Activated CD8-positive, alpha-beta memory T cell treated with anti-CD3 and anti-CD28 coated beads, Interleukin-2, amount 10 ng/mL, durations not matched to agents 7 days and 5 days (primary cell): Measurements from ENCODE around the gene PTBP1. TPM values are rescaled to one million over a fixed set of nuclear protein-coding genes. Genes with fewer than 3 reads are reported as not detected.
"Not testable (repeated sequence)": the region's sequence is repeated elsewhere in the genome, so short reads cannot be mapped to it uniquely, and the experiment has no call there.

ENCODE experiments used
- ATAC-seq: fragments of 150-1000 bp; cut with Tn5 transposase; one replicate; pipeline ENCODE4 v1.10.0; 2021; ENCODE audit warnings: moderate library complexity
- CTCF ChIA-PET: fragments of 350-600 bp; sonication (Branson Sonifier 250); formaldehyde crosslinking; loops from one replicate; lab custom pipeline; 2021; ENCODE audit warnings: antibody characterized with exemption; lab: Charles Lee
- DNase-seq: peaks from one replicate; pipeline ENCODE4 v3.0.0-alpha.2; 2020
- H3K27ac Mint-ChIP-seq: one replicate; pipeline ENCODE4 v1.8.0; 2021; ENCODE audit warnings: mild to moderate bottlenecking, mixed read lengths
- H3K27me3 Mint-ChIP-seq: one replicate; pipeline ENCODE4 v1.8.0; 2021; ENCODE audit warnings: mixed read lengths
- H3K36me3 Mint-ChIP-seq: one replicate; pipeline ENCODE4 v1.8.0; 2021; ENCODE audit warnings: mild to moderate bottlenecking, mixed read lengths
- H3K4me1 Mint-ChIP-seq: one replicate; pipeline ENCODE4 v1.8.0; 2021; ENCODE audit warnings: mixed read lengths
- H3K4me3 Mint-ChIP-seq: one replicate; pipeline ENCODE4 v1.8.0; 2021; ENCODE audit warnings: mild to moderate bottlenecking, moderate library complexity, mixed read lengths
- H3K9me3 Mint-ChIP-seq: one replicate; pipeline ENCODE4 v1.8.0; 2022; ENCODE audit warnings: low read depth, mixed read lengths
- total RNA-seq, 2 experiments: library from RNA; stranded (reverse); gene quantifications; one replicate each; pipeline ENCODE4 v1.2.3, GENCODE V29; 2021

Gene PTBP1
- total RNA-seq, 2 experiments from 2014 or later = 481 to 631 TPM

- CTCF ChIA-PET = no interaction called here
- Mint-ChIP-seq H3K27ac (no peak overlapping the region), H3K4me3 (no peak overlapping the region), H3K36me3 (no peaks in the 10 kb centered on the region), H3K27me3 (peaks cover 15% of the 10 kb centered on the region), H3K9me3 (no peaks in the 10 kb centered on the region), H3K4me1 (no peaks in the 10 kb centered on the region)
- DNase-seq (no peak), ATAC-seq (no peak)
Measured at GRCh38 chr19:827314-827709, 30.1 kb downstream of the PTBP1 start.

- Mint-ChIP-seq H3K4me3 (no peak within 1 kb of the TSS), H3K4me1 (no peaks in the 10 kb centered on the region), H3K27ac (no peak within 1 kb of the TSS), H3K27me3 (peaks cover 12% of the 10 kb centered on the region), H3K36me3 (no peaks in the 10 kb centered on the region), H3K9me3 (no peaks in the 10 kb centered on the region)
- CTCF ChIA-PET = no interaction called here
- no peak for DNase-seq
- ATAC-seq = no peak
Measured at GRCh38 chr19:827710-828321, 30.6 kb downstream of the PTBP1 start, which contains the start of gene AZU1. Gene AZU1, plus strand, starts transcription at chr19:827837. Its CDS starts 10 bp downstream, at chr19:827847.

- Mint-ChIP-seq H3K4me3 (no peak overlapping the region), H3K4me1 (no peaks in the 10 kb centered on the region), H3K27me3 (no peaks in the 10 kb centered on the region), H3K36me3 (no peaks in the 10 kb centered on the region), H3K9me3 (no peaks in the 10 kb centered on the region), H3K27ac (no peak overlapping the region)
- no peak for ATAC-seq
- CTCF ChIA-PET = no interaction called here
- DNase-seq = no peak
Measured at GRCh38 chr19:829129-829758, 32.0 kb downstream of the PTBP1 start.

- Mint-ChIP-seq H3K4me1 (peaks cover 3% of the 10 kb centered on the region), H3K36me3 (no peaks in the 10 kb centered on the region), H3K4me3 (no peak overlapping the region), H3K9me3 (no peaks in the 10 kb centered on the region), H3K27ac (no peak overlapping the region), H3K27me3 (peaks cover 5% of the 10 kb centered on the region)
- DNase-seq (no peak), ATAC-seq (no peak)
- CTCF ChIA-PET = no interaction called here
Measured at GRCh38 chr19:831407-832369, 34.4 kb downstream of the PTBP1 start.

- no peak for ATAC-seq
- Mint-ChIP-seq H3K4me1 (peaks cover 3% of the 10 kb centered on the region), H3K27ac (no peak overlapping the region), H3K4me3 (no peak overlapping the region), H3K9me3 (no peaks in the 10 kb centered on the region), H3K36me3 (no peaks in the 10 kb centered on the region), H3K27me3 (peaks cover 7% of the 10 kb centered on the region)
- DNase-seq = no peak
- CTCF ChIA-PET = no interaction called here
Measured at GRCh38 chr19:834216-834615, 37.0 kb downstream of the PTBP1 start.

- H3K27me3 Mint-ChIP-seq = peaks cover 7% of the 10 kb centered on the region
- no peaks in the 10 kb centered on the region for H3K9me3 Mint-ChIP-seq
- peaks cover 3% of the 10 kb centered on the region for H3K4me1 Mint-ChIP-seq
- ATAC-seq = no peak
- no peak overlapping the region for H3K27ac Mint-ChIP-seq
- no peaks in the 10 kb centered on the region for H3K36me3 Mint-ChIP-seq
- CTCF ChIA-PET = no interaction called here
- DNase-seq = no peak
- H3K4me3 Mint-ChIP-seq = no peak overlapping the region
Measured at GRCh38 chr19:835210-835810, 38.1 kb downstream of the PTBP1 start.

- Mint-ChIP-seq H3K27me3 (peaks cover 33% of the 10 kb centered on the region), H3K27ac (no peak within 1 kb of the TSS), H3K9me3 (peaks cover 3% of the 10 kb centered on the region), H3K4me3 (no peak within 1 kb of the TSS), H3K36me3 (peaks cover 3% of the 10 kb centered on the region), H3K4me1 (peaks cover 6% of the 10 kb centered on the region)
- DNase-seq (no peak), ATAC-seq (no peak)
- CTCF ChIA-PET = no interaction called here
Measured at GRCh38 chr19:840519-841206, 43.4 kb downstream of the PTBP1 start, which contains the start of gene PRTN3. Gene PRTN3, plus strand, starts transcription at chr19:840999. Its CDS starts 10 bp downstream, at chr19:841009.

GRCh38 chr19:842802-843179 lies 45.5 kb downstream of the PTBP1 start:
- not testable (repeated sequence) for H3K4me3 Mint-ChIP-seq, H3K9me3 Mint-ChIP-seq, ATAC-seq, H3K36me3 Mint-ChIP-seq, DNase-seq, H3K4me1 Mint-ChIP-seq, H3K27ac Mint-ChIP-seq
- H3K27me3 Mint-ChIP-seq = peaks cover 33% of the 10 kb centered on the region
- CTCF ChIA-PET = interaction anchor here (1.1 kb wide), 1 partner anchor 73 kb away, joined by 3 read pairs; no protein-coding TSS in a partner anchor

- peak; percentile 22 for ATAC-seq
- no peak overlapping the region for H3K27ac Mint-ChIP-seq
- H3K36me3 Mint-ChIP-seq = peaks cover 3% of the 10 kb centered on the region
- H3K9me3 Mint-ChIP-seq = peaks cover 3% of the 10 kb centered on the region
- DNase-seq = no peak
- peaks cover 33% of the 10 kb centered on the region for H3K27me3 Mint-ChIP-seq
- CTCF ChIA-PET = interaction anchor here (1.1 kb wide), 1 partner anchor 74 kb away, joined by 3 read pairs; no protein-coding TSS in a partner anchor
- H3K4me1 Mint-ChIP-seq = peaks cover 3% of the 10 kb centered on the region
- no peak overlapping the region for H3K4me3 Mint-ChIP-seq
Measured at GRCh38 chr19:843180-843835, 46.1 kb downstream of the PTBP1 start.

- H3K27ac Mint-ChIP-seq = no peak overlapping the region
- no peak overlapping the region for H3K4me3 Mint-ChIP-seq
- peaks cover 33% of the 10 kb centered on the region for H3K27me3 Mint-ChIP-seq
- H3K4me1 Mint-ChIP-seq = peaks cover 3% of the 10 kb centered on the region
- CTCF ChIA-PET = interaction anchor here (1.0 kb wide), 1 partner anchor 140 kb away, joined by 3 read pairs; the partner anchor contains the start of gene WDR18
- DNase-seq (no peak), ATAC-seq (no peak)
- peaks cover 3% of the 10 kb centered on the region for H3K9me3 Mint-ChIP-seq
- peaks cover 3% of the 10 kb centered on the region for H3K36me3 Mint-ChIP-seq
Measured at GRCh38 chr19:843836-844545, 46.7 kb downstream of the PTBP1 start.

GRCh38 chr19:844546-844971 lies 47.3 kb downstream of the PTBP1 start:
- CTCF ChIA-PET = interaction anchor here (0.7 to 1.0 kb wide), 2 partner anchors 81 to 140 kb away, joined by 3 to 4 read pairs; partner anchors contain the start of gene WDR18
- Mint-ChIP-seq H3K27ac (no peak overlapping the region), H3K36me3 (peaks cover 3% of the 10 kb centered on the region), H3K4me1 (peaks cover 3% of the 10 kb centered on the region), H3K27me3 (peaks cover 33% of the 10 kb centered on the region), H3K4me3 (no peak overlapping the region), H3K9me3 (peaks cover 3% of the 10 kb centered on the region)
- ATAC-seq (no peak), DNase-seq (no peak)
